KOPT-K1 (cell line): ENCODE data around the gene GALNT10.

Source experiments
- H3K27ac ChIP-seq: fragments of 200-600 bp; sonication (generic); 2 replicates; pipeline ENCODE4 v1.5.1; 2016; ENCODE audit warnings: antibody characterized with exemption, mild to moderate bottlenecking, low read depth, low read length; ENCODE audit not compliant: poor library complexity, severe bottlenecking
- H3K36me3 ChIP-seq: fragments of 200-600 bp; sonication (generic); 2 replicates; pipeline ENCODE4 v1.5.1; 2017; ENCODE audit warnings: antibody characterized with exemption, mild to moderate bottlenecking, low read length, moderate library complexity; ENCODE audit not compliant: insufficient read depth
- H3K9me3 ChIP-seq: fragments of 200-600 bp; sonication (generic); 2 replicates; pipeline ENCODE4 v1.5.1; 2017; ENCODE audit warnings: antibody characterized with exemption, low read length, mild to moderate bottlenecking; ENCODE audit not compliant: insufficient read depth, poor library complexity, severe bottlenecking

The GALNT10 gene

GRCh38 chr5:154464438-154464837 is 273.9 kb downstream of the GALNT10 start:
- H3K36me3 ChIP-seq, result peaks cover 3% of the 10 kb centered on the region; the same call in 1 of the 2 replicates
- H3K27ac ChIP-seq, result no peak overlapping the region
- H3K9me3 ChIP-seq, result no peaks in the 10 kb centered on the region

- Histone ChIP-seq H3K9me3 (no peaks in the 10 kb centered on the region), H3K36me3 (no peaks in the 10 kb centered on the region), H3K27ac (no peak overlapping the region)
These were observed 274.6 kb downstream of the GALNT10 start for GRCh38 chr5:154465169-154465568.

GRCh38 chr5:154466147-154466546 is 275.6 kb downstream of the GALNT10 start:
- Histone ChIP-seq H3K27ac (no peak overlapping the region), H3K36me3 (no peaks in the 10 kb centered on the region), H3K9me3 (no peaks in the 10 kb centered on the region)

GRCh38 chr5:154466671-154467070 is 276.1 kb downstream of the GALNT10 start:
- Histone ChIP-seq H3K9me3 (no peaks in the 10 kb centered on the region), H3K27ac (no peak overlapping the region), H3K36me3 (no peaks in the 10 kb centered on the region)

- H3K27ac ChIP-seq, result no peak overlapping the region
These were observed 277.3 kb downstream of the GALNT10 start for GRCh38 chr5:154467655-154468354.

GRCh38 chr5:154470137-154470536 is 279.6 kb downstream of the GALNT10 start:
- Histone ChIP-seq H3K27ac (no peak overlapping the region), H3K36me3 (no peaks in the 10 kb centered on the region), H3K9me3 (no peaks in the 10 kb centered on the region)

More at GRCh38 chr5:154467655-154468354, 277.3 kb downstream of the GALNT10 start:
- Histone ChIP-seq H3K36me3 (no peaks in the 10 kb centered on the region), H3K9me3 (no peaks in the 10 kb centered on the region)
